AG09309 (cell line): ENCODE data around the gene PDS5A.
"Not testable (repeated sequence)": the region's sequence is repeated elsewhere in the genome, so short reads cannot be mapped to it uniquely, and the experiment has no call there.

Experiments used
- DNase-seq: peaks from one replicate; pipeline ENCODE4 v3.0.0-alpha.2; 2010; ENCODE audit warnings: low read depth
- H3K4me3 ChIP-seq: 2 replicates; pipeline ENCODE4 v1.5.1; 2011; ENCODE audit warnings: mild to moderate bottlenecking, low read depth, low read length, moderate library complexity; ENCODE audit not compliant: control insufficient read depth
- TF ChIP-seq, protein P1 (sequence below): IDR thresholded peaks from 2 replicates; pipeline ENCODE4 v1.5.1; 2011; ENCODE audit warnings: mild to moderate bottlenecking, low read depth, low read length, inconsistent platforms; ENCODE audit not compliant: insufficient read depth, control insufficient read depth; ENCODE audit errors: missing control alignments

Gene PDS5A

DNA sequence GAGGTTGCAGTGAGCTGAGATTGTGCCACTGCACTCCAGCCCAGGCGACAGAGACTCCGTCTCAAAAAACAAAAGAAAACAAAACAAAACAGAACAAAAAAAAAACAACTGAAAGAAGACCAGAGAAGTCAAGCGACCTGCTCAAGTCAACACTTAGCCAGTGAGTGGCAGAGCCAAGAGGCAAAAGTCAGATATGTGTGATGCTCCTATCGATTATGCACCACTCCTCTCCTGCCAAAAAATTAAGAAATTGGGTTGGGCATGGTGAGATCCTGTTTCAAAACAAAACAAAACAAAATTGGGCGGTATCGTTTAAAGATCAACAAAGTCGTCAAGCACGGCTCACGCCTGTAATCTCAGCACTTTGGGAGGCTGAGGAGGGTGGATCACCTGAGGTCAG lies 137.7 kb downstream of the PDS5A start:
- TF ChIP-seq, protein P1, sequence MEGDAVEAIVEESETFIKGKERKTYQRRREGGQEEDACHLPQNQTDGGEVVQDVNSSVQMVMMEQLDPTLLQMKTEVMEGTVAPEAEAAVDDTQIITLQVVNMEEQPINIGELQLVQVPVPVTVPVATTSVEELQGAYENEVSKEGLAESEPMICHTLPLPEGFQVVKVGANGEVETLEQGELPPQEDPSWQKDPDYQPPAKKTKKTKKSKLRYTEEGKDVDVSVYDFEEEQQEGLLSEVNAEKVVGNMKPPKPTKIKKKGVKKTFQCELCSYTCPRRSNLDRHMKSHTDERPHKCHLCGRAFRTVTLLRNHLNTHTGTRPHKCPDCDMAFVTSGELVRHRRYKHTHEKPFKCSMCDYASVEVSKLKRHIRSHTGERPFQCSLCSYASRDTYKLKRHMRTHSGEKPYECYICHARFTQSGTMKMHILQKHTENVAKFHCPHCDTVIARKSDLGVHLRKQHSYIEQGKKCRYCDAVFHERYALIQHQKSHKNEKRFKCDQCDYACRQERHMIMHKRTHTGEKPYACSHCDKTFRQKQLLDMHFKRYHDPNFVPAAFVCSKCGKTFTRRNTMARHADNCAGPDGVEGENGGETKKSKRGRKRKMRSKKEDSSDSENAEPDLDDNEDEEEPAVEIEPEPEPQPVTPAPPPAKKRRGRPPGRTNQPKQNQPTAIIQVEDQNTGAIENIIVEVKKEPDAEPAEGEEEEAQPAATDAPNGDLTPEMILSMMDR, result no peak
- no peak overlapping the region for H3K4me3 ChIP-seq
- no peak for DNase-seq

DNA sequence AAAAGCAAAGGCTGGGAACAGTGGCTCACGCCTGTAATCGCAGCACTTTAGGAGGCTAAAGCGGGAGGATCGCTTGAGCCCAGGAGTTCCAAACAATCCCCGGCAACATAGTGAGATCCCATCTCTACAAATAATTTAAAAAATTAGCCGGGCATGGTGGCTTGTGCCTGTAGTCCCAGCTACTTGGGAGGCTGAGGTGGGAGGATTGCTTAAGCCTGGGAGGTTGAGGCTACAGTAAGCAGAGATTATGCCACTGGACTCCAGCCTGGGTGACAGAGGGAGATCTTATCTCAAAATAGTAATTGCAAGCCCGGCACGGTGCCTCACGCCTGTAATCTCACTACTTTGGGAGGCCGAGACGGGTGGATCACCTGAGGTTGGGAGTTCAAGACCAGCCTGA lies 139.3 kb downstream of the PDS5A start:
- H3K4me3 ChIP-seq, result not testable (repeated sequence)

DNA sequence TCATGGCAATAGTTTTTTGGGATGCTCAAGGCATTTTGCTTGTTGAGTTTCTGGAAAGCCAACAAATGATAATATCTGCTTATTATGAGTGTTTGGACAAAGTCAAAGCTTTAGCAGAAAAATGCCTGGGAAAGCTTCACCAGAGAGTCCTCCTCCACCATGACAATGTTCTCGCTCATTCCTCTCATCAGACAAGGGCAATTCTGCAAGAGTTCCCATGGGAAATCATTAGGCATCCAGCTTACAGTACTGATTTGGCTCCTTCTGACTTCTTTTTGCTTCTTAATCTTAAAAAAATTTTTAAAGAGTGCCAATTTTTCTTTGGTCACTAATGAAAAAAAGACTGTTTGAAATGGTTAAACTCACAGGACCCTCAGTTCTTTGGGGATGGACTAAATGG lies 143.4 kb downstream of the PDS5A start:
- H3K4me3 ChIP-seq, result no peak overlapping the region
- TF ChIP-seq, protein P1, result no peak
- DNase-seq, result no peak

More for the DNA sequence above, 139.3 kb downstream of the PDS5A start:
- not testable (repeated sequence) for DNase-seq

DNA sequence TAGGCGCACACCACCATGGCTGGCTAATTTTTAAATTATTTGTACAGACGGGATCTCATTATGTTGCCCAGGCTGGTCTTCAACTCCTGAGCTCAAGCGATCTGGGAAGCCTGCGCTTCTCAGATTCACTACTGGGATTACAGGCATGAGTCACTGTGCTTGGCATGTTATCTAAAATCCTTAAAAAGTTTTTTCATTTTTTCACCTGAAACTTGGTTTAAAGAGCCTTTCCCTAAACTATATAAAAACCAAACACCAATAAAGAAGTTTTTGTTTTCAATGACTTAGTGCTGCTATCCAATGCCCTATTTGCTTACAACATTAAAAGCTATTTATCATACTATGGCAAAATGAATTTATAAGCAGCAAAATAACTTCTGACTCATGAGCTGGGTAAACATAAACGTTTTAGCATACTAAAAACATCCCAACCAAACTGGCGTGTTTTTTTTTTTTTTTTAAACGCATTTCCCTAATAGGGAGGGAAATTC lies 151.9 kb downstream of the PDS5A start:
- TF ChIP-seq, protein P1, result no peak
- no peak overlapping the region for H3K4me3 ChIP-seq
- DNase-seq, result no peak

DNA sequence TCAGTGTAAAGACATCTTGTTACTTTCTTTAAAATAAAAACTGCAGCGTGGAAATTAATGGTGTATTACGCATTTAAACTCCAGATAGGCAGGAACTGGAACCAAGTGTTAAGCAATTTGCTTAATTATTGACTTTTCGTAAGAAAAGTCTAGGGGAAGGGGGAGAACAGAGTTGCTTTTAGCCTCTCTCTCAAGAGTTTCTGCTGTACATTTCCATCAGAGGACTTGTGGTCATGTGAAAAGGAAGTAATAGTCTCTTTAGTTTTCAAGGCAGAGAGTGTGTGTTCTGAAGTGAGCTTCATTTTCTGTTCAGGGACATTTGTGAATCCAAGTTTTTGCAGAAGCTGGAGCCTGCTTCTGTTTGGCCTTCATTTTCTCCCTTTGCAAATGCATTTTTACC lies 152.6 kb downstream of the PDS5A start:
- no peak overlapping the region for H3K4me3 ChIP-seq
- no peak for DNase-seq
- TF ChIP-seq, protein P1, result no peak

DNA sequence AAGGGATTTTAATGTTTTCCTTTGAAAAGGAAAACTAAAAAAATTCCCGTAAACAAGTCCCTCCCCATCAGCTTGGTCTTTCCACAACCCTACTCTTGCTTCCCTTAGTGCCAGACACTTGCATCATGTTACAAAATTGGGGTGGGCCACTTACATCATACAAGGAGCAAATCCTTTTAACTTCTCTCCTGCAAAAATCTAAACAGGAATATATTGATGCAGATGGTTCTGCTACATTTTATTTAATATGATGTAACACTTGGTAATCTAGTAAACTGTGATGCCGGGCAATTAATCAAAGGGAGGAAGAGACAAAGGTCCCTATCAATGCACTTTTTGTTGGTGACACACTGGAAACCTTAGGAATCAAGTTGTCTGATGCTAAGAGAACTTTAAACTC lies 154.5 kb downstream of the PDS5A start:
- DNase-seq, result peak; percentile 38
- TF ChIP-seq, protein P1, result no peak
- no peak overlapping the region for H3K4me3 ChIP-seq

DNA sequence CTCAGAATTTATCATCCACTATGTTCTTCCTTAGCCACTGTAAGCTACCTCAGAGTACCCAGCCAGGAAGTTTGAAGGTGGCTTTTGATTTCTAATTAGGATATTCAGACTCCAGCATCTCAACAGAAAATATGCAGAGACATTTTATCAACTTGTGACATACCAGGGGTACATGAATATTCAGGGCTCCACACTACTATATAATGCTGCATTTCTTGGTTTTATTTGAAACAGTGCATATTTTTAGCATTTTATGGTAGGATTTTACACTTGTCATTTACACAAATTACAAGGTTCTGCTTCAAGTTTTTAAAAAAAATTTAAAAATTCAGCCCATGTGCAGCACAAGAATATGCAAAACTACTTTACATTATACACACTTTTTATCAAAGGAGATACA lies 155.0 kb downstream of the PDS5A start:
- no peak overlapping the region for H3K4me3 ChIP-seq
- no peak for DNase-seq
- TF ChIP-seq, protein P1, result no peak
